Middle frontal gyrus (tissue), 1 donor: ENCODE data around the gene RERE.
"Not testable (repeated sequence)": the region's sequence is repeated elsewhere in the genome, so short reads cannot be mapped to it uniquely, and the experiment has no call there.

Source experiments
- DNase-seq: peaks from one replicate; pipeline ENCODE4 v3.0.0-alpha.2; 2015; ENCODE audit warnings: low spot score; ENCODE audit errors: extremely low spot score

RERE gene

DNA sequence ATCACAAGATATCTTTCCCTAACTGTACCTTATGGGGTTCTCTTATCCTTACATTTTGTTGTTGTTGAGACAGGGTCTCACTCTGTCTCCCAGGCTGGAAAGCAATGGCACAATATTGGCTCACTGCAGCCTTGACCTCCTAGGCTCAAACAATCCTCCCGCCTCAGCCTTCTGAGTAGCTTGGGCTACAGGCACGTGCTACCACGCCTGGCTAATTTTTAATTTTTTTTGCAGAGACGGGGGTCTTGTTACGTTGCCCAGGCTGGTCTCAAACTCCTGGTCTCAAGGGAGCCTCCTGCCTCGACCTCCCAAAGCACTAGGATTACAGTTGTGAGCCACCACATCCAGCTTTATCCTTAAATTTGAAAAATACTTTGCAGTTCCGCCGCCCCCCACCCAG lies 10.4 kb downstream of the RERE start:
- DNase-seq: no peak

DNA sequence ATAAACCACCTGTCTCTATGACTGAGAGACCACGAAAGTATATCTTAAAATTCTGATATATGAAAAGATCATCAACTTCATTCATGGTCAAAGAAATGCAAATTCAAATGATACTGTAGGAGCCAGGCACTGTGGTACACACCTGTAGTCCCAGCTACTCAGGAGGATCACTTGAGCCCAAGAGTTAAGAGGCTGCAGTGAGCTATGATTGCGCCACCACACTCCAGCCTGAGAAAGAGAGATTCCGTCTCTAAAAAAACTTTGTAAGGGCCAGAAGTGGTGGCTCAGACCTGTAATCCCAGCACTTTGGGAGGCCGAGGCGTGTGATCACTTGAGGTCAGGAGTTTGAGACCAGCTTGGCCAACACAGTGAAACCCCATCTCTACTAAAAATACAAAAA lies 17.0 kb downstream of the RERE start:
- DNase-seq: no peak

DNA sequence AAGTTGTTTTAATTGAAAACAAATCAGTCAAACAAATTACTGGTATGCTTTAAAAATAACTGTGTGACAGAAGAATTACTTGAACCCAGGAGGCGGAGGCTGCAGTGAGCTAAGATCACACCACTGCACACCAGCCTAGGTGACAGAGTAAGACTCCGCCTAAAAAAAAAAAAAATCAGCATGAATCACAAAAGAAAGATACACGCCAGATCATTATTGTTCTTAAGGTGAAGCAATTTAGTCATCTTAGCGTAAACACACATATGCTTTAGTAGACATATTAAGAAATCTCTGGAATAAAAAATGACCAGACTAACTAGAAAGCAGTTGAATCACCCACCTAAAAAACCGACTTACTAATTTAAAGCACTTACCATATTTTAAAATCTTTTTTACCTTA lies 20.2 kb downstream of the RERE start:
- DNase-seq: no peak

DNA sequence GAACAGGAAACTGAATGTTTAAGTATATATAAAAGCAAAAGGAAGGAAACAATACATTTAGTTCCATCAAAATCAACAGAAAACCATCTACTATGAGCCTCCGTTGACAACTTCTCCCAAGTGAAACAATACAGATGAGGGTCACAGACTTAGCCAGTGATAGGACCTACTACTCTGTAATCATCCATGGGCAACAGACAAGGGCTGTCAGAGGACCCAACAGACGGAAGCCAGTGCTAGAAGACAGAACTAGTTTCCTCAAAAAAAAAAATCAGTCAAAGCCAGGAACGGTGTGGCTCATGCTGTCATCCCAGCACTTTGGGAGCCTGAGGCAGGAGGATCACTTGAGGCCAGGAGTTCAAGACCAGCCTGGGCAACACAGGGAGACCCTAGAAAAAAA lies 20.6 kb downstream of the RERE start:
- DNase-seq: no peak

DNA sequence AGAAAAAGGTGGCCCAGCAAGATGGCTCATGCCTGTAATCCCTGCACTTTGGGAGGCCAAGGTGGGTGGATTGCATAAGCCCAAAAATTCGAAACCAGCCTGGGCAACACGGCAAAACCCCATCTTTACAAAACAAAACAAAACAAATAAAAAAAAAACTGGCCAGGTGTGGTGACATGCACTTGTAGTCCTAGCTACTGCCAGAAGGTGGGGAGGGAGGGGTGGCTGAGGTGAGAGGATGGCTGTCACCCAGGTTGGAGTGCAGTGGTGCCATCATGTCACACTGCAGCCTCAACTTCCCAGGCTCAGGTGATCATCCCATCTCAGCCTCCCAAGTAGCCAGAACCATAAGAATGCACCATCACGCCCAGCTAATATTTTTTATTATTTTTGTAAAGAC lies 22.8 kb downstream of the RERE start:
- DNase-seq: no peak

DNA sequence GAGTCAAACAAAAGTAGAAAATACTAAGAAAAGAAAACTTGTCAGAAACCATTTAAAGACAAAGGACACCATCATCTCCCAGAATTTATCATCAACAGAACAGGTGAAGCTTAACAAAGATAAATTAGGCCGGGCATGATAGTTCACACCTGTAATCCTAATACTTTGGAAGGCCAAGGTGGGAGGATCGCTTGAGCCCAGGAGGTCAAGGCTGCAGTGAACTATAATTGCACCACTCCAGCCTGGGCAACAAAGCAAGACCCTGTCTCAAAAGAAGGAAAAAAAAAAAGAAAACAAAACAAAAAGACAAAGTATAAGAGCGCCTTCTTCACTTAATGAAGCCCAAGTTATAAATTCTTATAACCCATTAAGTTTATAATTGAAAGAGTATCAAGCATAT lies 25.6 kb downstream of the RERE start:
- DNase-seq: no peak

DNA sequence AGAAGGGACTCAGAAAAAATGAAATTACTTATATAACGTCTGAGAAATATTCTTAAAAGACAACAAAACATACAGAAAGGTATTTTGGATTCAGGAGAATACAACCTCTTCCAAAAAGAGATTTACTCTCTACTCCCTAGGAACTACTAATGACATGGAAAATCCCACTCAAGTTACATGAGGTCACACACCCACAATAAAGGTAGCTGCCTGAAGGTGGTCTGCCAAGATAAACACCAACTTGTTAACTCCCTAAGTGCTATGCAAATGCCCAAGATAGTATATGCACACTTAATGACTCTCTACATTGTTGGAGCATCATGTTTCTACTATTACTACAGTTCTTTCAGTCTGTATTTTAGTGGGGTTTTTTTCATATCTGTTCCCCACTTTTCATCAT lies 26.5 kb downstream of the RERE start:
- DNase-seq: no peak

DNA sequence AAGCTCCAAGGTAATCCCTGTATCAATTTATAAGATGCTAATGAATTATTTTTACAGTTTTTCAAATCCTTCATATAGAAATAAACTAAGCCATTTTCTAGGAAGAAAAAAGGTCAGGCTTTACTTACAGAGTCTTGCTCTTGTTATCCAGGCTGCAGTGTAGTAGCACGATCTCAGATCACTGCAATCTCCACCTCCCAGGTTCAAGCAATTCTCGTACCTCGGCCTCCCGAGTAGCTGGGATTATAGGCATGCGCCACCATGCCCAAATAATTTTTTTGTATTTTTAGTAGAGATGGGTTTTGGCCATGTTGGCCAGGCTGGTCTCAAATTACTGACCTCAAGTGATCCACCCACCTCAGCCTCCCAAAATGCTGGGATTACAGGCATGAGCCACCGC lies 27.0 kb downstream of the RERE start:
- no peak for DNase-seq

DNA sequence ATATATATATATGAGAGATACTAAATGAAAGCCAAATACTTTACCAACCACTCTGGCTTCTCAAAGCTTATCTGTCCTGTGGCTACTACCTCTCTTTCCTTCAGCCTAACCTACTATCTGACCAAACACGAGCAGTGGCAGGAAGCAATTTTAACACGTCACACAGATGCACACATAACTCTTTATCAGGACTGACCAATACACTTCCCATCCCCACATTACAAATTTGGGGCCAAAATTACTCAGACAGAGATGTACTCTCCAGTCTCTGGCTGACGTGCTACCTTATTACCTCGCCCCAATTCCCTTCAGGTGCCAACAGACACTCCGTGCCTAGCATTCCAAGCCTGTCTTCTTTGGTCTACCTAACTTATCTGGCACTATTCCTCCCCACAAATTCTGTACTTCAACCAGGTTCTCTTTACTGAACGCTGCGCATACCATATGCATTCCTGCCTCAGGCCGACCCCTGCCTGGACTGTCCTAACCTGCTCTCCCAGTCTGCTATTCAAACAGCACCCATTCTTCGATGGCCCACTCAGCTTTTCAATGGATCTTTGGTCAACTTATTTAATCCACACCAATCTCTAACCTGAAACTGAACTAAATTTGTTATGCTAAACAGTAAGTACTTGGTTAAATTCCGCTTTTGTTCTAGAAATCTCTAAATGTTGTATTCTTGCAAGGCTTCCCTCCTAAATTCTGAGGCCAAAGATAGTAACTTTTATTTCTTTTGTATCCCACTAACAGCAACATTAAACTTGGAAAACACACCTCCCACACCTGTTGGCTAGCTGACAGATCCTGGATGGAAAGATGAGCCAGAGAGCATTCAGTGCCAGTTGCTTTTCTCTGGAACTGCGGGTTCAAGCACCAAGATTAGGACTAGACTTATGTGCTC lies 27.9 kb downstream of the RERE start:
- DNase-seq: no peak

DNA sequence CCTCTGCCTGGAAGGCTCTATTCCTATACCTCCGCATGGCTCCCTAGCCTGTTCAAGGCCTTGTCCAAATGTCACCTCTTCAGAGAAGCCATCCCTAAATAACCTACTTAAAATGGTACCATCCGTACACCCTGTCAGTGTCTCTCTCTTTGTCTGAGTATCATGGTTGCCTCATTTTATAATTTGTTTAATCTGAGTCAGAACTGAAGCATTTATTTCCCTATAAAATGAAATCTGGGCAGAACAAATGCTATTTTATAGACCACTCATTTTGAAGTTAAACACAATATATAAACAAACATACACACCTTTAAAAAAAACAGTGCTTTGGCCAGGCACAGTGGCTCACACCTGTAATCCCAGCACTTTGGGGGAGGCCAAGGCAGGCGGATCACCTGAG lies 30.2 kb downstream of the RERE start:
- no peak for DNase-seq

DNA sequence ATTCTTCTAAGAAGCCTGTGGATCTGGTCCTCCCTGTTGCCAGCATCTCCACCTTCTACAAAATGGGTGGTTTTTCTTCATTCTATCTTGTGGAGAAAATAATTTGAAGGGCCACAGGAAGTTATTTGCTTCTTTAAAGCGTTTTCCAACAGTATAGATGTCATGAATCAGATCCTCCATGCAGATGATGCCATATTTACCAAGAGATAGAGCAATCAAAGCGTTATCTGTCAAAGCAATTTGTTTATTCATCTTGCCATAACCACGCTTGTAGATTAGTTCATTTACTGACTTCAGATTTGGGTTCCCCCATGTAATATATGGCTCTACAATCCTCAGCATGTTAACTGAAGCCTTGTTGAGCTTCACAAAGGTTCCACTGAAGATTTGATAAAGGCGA lies 31.2 kb downstream of the RERE start:
- DNase-seq: not testable (repeated sequence)

DNA sequence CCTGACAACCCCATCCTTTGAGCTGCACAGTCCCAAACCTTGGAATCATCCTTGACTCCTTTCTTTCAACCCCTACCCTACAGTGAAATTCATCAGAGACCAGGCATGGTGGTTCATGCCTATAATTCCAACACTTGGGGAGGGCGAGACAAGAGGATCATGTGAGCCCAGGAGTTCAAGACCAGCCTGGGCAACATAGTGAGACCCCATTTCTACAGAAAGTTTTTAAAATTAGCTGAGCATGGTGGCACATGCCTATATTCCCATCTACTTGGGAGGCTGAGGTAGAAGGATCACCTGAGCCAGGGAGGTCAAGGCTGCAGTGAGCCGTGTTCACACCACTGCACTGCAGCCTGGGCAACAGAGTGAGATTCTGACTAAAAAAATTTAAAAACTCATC lies 34.5 kb downstream of the RERE start:
- DNase-seq: no peak

DNA sequence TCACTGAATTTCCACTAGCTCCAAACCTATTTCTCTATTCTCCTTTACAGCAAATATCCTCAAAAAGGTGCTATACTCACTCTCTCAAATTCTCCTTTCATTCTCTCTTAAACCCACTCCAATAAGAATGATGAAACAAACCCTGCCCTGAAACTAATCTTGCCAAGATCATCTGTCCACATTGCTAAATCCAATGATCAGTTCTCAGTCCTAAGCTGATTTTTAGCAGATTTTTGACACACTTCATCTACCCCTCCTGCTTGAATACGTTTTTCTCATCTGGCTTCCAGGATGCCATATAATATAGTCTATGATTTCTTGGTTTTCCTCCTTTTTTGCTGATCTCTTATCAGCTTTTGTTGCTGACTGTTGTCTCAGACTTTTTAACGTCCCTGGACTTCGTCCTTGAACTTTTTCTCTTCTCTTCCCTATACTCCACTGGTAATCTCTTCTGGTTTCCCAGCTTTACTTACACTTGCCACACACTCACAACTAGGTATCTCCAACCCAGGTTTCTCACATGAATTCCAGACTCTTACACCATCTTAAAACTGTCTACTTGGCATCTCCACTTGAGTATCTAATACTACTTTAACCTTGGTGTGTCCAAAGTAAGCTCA lies 35.3 kb downstream of the RERE start:
- no peak for DNase-seq

DNA sequence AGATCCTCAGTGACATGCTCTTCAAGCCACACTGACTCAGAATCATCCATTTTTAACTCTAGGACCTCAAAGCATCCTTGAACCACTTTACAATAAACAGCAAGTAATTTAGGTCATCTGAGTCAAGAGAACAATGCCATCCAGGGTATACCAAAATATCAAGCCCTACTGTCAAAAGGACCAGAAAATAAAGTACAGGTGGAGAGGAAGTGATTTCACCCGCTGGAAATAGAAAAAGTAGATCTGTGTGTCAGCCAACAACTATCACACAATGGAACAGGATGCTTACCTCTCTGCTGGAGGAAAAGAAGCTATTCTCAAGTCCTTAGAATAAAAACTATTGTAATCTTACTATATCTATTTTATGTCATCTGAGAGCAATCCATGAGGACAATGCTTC lies 37.0 kb downstream of the RERE start:
- no peak for DNase-seq

DNA sequence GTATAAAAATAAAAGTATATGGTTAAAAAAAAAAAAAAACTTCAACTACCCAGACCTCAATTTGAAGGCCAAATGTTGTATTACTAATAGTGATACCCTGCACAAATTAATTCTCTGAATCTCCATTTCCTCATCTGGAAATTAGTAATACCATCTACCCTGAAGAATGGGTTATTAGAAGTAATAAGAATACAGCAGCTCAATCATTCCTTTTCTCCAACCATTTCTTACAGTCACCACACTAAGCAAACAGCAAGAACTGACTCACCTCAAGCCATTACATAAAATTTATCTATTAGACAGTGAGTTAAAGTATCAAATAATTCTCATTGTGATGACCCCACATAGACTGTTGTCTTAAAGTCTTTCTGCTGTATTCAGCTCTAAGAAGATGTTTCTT lies 39.6 kb downstream of the RERE start:
- no peak for DNase-seq

DNA sequence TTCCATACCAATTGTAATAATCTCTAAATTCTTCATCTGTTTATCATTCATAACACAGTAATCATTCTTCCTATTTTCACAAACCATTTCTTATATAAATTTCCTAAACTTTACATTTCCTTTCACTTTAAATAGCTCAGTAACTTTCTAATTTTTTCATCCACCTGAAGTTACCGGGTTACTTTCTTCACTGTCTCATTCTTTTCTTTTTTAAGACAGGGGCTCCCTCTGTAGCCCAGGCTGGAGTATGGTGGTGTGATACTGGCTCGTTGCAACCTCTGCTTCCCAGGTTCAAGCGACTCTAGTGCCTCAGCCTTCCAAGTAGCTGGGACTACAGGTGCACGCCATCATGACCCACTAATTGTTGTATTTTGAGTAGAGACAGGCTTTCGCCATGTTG lies 41.3 kb downstream of the RERE start:
- DNase-seq: no peak

DNA sequence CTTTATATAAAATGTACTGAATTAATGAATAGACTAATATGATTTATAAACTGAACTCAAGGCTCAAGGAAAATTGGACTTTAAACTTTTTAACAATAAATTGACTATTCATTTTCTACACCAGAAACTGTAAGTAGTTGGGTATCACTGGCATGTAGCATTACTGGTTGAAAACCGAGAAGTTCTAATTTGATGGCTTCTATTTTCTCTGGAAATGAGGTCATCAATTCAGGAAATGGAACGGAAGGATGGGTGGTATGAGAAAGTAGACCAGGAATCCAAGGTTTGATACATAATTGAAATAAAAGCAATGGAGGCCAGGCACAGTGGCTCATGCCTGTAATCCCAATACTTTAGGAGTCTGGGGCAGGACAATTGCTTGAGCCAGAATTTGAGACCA lies 50.4 kb downstream of the RERE start:
- no peak for DNase-seq

DNA sequence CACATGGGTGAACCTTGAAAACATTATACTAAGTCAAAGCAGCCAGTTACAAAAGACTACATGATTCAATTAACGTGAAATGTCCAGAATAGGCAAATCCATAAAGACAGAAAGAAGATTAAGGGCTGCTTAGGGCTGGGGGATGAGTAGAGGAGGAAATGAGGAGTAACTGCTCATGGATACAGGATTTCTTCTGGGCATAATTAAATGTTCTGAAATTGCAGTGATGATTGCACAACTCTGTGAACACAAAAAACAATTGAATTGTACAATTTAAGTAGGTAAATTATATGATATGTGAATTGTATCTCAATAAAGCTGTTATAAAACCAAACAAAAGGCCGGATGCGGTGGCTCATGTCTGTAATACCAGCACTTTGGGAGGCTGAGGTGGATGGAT lies 52.2 kb downstream of the RERE start:
- no peak for DNase-seq

DNA sequence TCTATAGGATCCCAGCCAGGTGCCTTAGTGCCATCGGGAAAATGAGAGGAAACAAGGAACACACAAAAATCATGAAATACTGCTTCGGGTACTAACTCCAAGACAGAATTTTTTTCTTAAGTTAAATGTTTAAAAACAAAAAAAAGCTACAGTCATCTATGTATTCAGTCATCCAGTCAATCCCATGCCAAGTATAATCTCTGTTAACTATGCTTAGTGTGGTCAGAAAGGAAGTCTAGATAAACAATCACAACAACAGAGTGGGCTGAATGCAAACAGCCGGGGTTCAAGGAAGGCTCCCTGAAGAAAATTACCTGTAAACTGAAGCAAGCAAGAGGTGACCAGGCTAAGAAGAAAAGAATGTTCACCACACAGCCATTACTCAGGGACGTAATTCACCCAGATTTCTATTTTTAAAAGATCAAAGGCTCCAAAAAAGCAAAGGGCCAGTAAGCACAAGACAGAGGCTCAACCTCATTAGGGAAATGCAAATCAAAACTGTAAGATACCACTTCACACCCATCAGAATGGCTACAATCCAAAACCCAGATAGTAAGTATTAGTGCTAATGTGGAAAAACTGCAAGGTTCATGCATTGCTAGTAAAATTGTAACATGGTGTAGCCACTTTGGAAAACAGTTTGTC lies 53.0 kb downstream of the RERE start:
- DNase-seq: no peak

DNA sequence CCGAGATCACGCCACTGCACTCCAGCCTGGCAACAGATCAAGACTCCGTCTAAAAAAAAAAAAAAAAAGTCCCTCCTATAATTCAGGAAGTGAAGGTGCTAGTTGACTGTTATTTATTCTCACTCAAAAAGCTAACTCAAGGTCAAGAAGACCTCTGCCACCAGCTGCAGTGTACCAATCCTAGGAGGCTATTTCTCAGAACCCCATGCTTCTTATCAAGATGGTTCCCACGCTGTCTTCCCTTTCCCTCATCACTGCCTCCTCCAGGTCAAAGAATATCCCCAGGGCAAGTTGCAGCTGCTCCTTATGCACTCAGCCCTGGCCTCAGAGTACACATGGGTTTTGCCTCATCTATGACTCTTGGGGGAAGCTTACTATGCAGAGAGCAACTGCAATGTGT lies 53.6 kb downstream of the RERE start:
- no peak for DNase-seq

DNA sequence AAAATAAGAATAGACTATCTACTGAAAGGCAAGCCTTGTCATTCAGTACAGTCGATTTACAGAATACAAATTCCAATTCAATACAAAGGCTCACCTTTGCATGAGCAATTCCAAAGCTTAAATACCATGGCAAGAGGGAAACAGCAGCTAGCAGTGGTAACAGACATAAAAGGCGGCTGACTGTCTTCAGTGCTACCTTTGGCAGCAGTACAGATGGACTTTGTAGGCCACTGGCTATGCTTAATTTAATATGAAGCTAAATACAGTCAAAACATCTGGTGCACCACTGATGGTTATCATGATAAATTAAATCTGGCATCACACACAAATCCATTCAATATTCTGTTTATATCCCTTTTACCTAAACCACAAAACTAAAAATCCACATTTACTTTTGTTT lies 62.4 kb downstream of the RERE start:
- no peak for DNase-seq

DNA sequence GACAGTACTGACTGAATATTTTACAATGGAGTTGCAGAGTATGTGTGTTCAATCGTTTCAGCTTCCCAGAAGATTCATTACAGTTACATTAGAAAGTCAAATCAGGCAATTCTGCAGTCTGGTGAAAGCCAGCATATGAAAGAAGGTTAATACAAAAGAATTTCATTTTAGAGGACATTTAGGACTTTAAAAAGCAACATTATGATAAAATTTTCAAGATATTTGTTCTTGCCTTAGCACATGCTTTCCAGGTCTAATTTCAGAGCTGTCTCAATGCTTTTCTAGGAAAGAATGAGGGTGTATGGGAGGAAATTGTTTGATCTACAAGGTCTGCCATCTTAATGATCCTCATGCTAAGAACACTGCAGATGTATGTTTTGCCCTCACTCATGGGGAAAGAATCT lies 63.2 kb downstream of the RERE start:
- no peak for DNase-seq

DNA sequence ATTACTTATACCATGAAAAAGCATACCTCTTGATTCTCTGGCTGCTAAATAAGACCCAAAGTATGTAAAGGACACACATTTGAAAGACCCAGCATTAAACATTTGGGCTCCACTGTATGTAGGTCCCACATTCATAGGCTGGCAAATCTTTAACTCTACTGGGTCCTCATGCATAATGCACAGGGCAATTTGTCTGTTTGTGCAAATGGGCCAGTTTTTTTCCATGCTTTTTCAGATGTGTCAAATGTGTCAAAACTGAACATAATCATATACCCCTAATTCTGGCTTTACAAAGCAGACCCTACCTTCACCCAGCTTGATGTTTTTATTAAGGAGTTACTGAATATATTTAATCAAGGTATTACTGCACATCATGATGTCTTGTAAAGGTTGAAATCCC lies 63.7 kb downstream of the RERE start:
- DNase-seq: no peak
